RWPE2 (cell line): Measurements from ENCODE around the gene OPRL1.

Experiments
- ATAC-seq: fragments of 200-7000 bp; cut with Tn5 transposase; 3 replicates; pipeline ENCODE4 v1.9.1; 2021; ENCODE audit warnings: low read depth
- DNase-seq: peaks from one replicate; pipeline ENCODE4 v3.0.0-alpha.2; 2020; ENCODE audit warnings: low spot score
- H3K27ac ChIP-seq: fragments of 450-650 bp; 2 replicates; pipeline ENCODE4 v1.5.1; 2017; ENCODE audit warnings: mild to moderate bottlenecking; ENCODE audit not compliant: poor library complexity, severe bottlenecking
- H3K27me3 ChIP-seq: fragments of 250-450 bp; sonication (Bioruptor Pico); 2 replicates; pipeline ENCODE4 v1.5.1; 2021; ENCODE audit warnings: mild to moderate bottlenecking, moderate library complexity; ENCODE audit not compliant: insufficient read depth, poor library complexity, severe bottlenecking
- H3K36me3 ChIP-seq: fragments of 250-450 bp; sonication (Bioruptor Pico); 2 replicates; pipeline ENCODE4 v1.5.1; 2020; ENCODE audit warnings: low read depth, mild to moderate bottlenecking, moderate library complexity
- H3K4me1 ChIP-seq: fragments of 250-450 bp; sonication (Bioruptor Pico); 2 replicates; pipeline ENCODE4 v1.5.1; 2021; ENCODE audit warnings: mild to moderate bottlenecking, moderate library complexity; ENCODE audit not compliant: insufficient read depth, poor library complexity, severe bottlenecking
- H3K4me3 ChIP-seq: fragments of 250-450 bp; sonication (Bioruptor Pico); 2 replicates; pipeline ENCODE4 v1.5.1; 2021; ENCODE audit warnings: mild to moderate bottlenecking, moderate library complexity; ENCODE audit not compliant: severe bottlenecking
- H3K9me3 ChIP-seq: fragments of 250-450 bp; sonication (Bioruptor Pico); 2 replicates; pipeline ENCODE4 v1.5.1; 2021; ENCODE audit warnings: mild to moderate bottlenecking, moderate library complexity; ENCODE audit not compliant: severe bottlenecking
- CTCF ChIP-seq: fragments of 450-650 bp; IDR thresholded peaks from one replicate; pipeline ENCODE4 v1.5.1; 2017; ENCODE audit warnings: mild to moderate bottlenecking, moderate library complexity; ENCODE audit not compliant: poor library complexity, severe bottlenecking

The OPRL1 gene

GRCh38 chr20:64039293-64040160 is 40.4 kb upstream of the OPRL1 start:
- TF ChIP-seq CTCF: peak; percentile 52
- Histone ChIP-seq H3K4me3 (peak overlapping the region; percentile 35), H3K4me1 (peaks cover 3% of the 10 kb centered on the region), H3K27me3 (peaks cover 14% of the 10 kb centered on the region), H3K27ac (no peak overlapping the region), H3K36me3 (no peaks in the 10 kb centered on the region), H3K9me3 (no peaks in the 10 kb centered on the region)
- no peak for DNase-seq
- peak; percentile 4 for ATAC-seq

GRCh38 chr20:64040231-64041039 is 39.4 kb upstream of the OPRL1 start:
- no peak overlapping the region for H3K27ac ChIP-seq
- H3K4me3 ChIP-seq: no peak overlapping the region
- H3K36me3 ChIP-seq: no peaks in the 10 kb centered on the region
- peaks cover 10% of the 10 kb centered on the region for H3K4me1 ChIP-seq
- H3K9me3 ChIP-seq: no peaks in the 10 kb centered on the region
- ATAC-seq: no peak
- no peak for TF ChIP-seq CTCF
- DNase-seq: no peak
- peaks cover 14% of the 10 kb centered on the region for H3K27me3 ChIP-seq

GRCh38 chr20:64041040-64041780 is 38.7 kb upstream of the OPRL1 start:
- no peak for TF ChIP-seq CTCF
- Histone ChIP-seq H3K4me3 (no peak overlapping the region), H3K9me3 (no peaks in the 10 kb centered on the region), H3K27me3 (peaks cover 17% of the 10 kb centered on the region), H3K36me3 (no peaks in the 10 kb centered on the region), H3K27ac (no peak overlapping the region), H3K4me1 (peaks cover 10% of the 10 kb centered on the region)
- DNase-seq: no peak
- no peak for ATAC-seq

GRCh38 chr20:64041781-64042053 is 38.2 kb upstream of the OPRL1 start:
- ATAC-seq: no peak
- Histone ChIP-seq H3K27ac (no peak overlapping the region), H3K36me3 (no peaks in the 10 kb centered on the region), H3K4me1 (peaks cover 10% of the 10 kb centered on the region), H3K9me3 (no peaks in the 10 kb centered on the region), H3K27me3 (peaks cover 22% of the 10 kb centered on the region), H3K4me3 (no peak overlapping the region)
- no peak for TF ChIP-seq CTCF
- DNase-seq: no peak
